K562 (cell line): ENCODE results near the gene LNX2. TPM values are rescaled to one million over a fixed set of nuclear protein-coding genes. Genes with fewer than 3 reads are reported as not detected.

ENCODE experiments used
- ATAC-seq: fragments of 200-7000 bp; cut with Tn5 transposase; 3 replicates; pipeline ENCODE4 v1.9.1; 2020; ENCODE audit warnings: moderate library complexity
- BruUV-seq: library from RNA; stranded (reverse); fragments of 400-500 nt; replicated peaks from 2 replicates; lab custom pipeline; 2021; lab: Mats Ljungman, UMichigan
- CTCF ChIA-PET: fragments of 300-600 bp; formaldehyde crosslinking; extraction: SDS; loops from one replicate; lab custom pipeline; 2021; ENCODE audit warnings: low intra/inter-chr PET ratio; lab: Yijun Ruan, JAX
- POLR2A ChIA-PET: fragments of 300-600, 350-650 bp; sonication (Branson Sonifier 250); formaldehyde crosslinking; extraction: SDS; loops from one replicate; lab custom pipeline; 2021; ENCODE audit warnings: antibody characterized with exemption, inconsistent platforms; lab: Yijun Ruan, JAX
- DNase-seq, 4 experiments: peaks; one replicate each; pipeline versions ENCODE4 v3.0.0 to v3.0.0-alpha.2; 2011 to 2018; ENCODE audit warnings: low spot score in 3 of 4, mixed read lengths in 3 of 4; ENCODE audit errors: extremely low read depth in 1 of 4
- FAIRE-seq: peaks from 2 replicates; lab custom pipeline; 2011; peaks lifted over from hg19 to GRCh38; lab: Jason Lieb, UNC
- H2AFZ ChIP-seq: 2 replicates; pipeline ENCODE4 v1.6.0; 2011; ENCODE audit warnings: low read depth, low read length, control low read depth, inconsistent platforms
- H3K27ac ChIP-seq: fragments of 200-600 bp; 3 replicates; pipeline ENCODE4 v1.8.0; 2011; ENCODE audit warnings: low read depth, mild to moderate bottlenecking, control low read depth, inconsistent platforms, low read length, moderate library complexity, mixed read lengths; ENCODE audit errors: extremely low read depth
- H3K27me3 ChIP-seq, 2 experiments: fragments of 300-600 bp in 1 of 2; 2 replicates in 1 of 2; 3 replicates in 1 of 2; pipeline versions ENCODE4 v1.6.0 to v1.8.0; 2011; ENCODE audit warnings: inconsistent platforms in 2 of 2, low read length in 2 of 2, mild to moderate bottlenecking in 1 of 2, mixed read lengths in 1 of 2, moderate library complexity in 1 of 2; ENCODE audit not compliant: control insufficient read depth in 2 of 2, insufficient read depth in 2 of 2
- H3K36me3 ChIP-seq: fragments of 300-600 bp; 3 replicates; pipeline ENCODE4 v1.8.0; 2011; ENCODE audit warnings: mild to moderate bottlenecking, low read length, inconsistent platforms; ENCODE audit not compliant: control insufficient read depth, insufficient read depth
- H3K4me1 ChIP-seq, 2 experiments: fragments of 200-600 bp in 1 of 2; replicated peaks in 1 of 2; 2 replicates in 1 of 2; 3 replicates in 1 of 2; pipeline versions ENCODE4 v1.5.1 to v1.8.0; 2011; ENCODE audit warnings: inconsistent platforms in 2 of 2, low read length in 2 of 2, mild to moderate bottlenecking in 1 of 2, mixed read lengths in 1 of 2, moderate library complexity in 1 of 2; ENCODE audit not compliant: control insufficient read depth in 2 of 2, insufficient read depth in 2 of 2
- H3K4me2 ChIP-seq: 2 replicates; pipeline ENCODE4 v1.6.1; 2011; ENCODE audit warnings: low read length, control low read depth, inconsistent platforms, mixed read lengths; ENCODE audit not compliant: insufficient read depth
- H3K4me3 ChIP-seq: fragments of 200-600 bp; sonication (generic), shearing (Covaris generic); 2 replicates; pipeline ENCODE4 v1.5.1; 2016; ENCODE audit warnings: control low read depth, inconsistent platforms
- H3K79me2 ChIP-seq: fragments of 200-600 bp; 3 replicates; pipeline ENCODE4 v1.8.0; 2011; ENCODE audit warnings: low read length, inconsistent platforms; ENCODE audit not compliant: control insufficient read depth, insufficient read depth
- H3K9ac ChIP-seq, 2 experiments: 2 replicates each; pipeline versions ENCODE4 v1.6.0 to v1.6.1; 2011; ENCODE audit warnings: low read depth in 2 of 2, low read length in 2 of 2, control low read depth in 1 of 2, inconsistent platforms in 1 of 2, mild to moderate bottlenecking in 1 of 2, mixed read lengths in 1 of 2; ENCODE audit not compliant: insufficient read depth in 1 of 2
- H3K9me1 ChIP-seq: one replicate; pipeline ENCODE4 v1.6.0; 2011; ENCODE audit warnings: inconsistent platforms, mild to moderate bottlenecking, low read length, moderate library complexity; ENCODE audit not compliant: control insufficient read depth, insufficient read depth
- H3K9me3 ChIP-seq: replicated peaks from 2 replicates; pipeline ENCODE4 v1.5.1; 2011; ENCODE audit warnings: low read depth, low read length, inconsistent platforms; ENCODE audit not compliant: control insufficient read depth, insufficient read depth
- H4K20me1 ChIP-seq: replicated peaks from 2 replicates; pipeline ENCODE4 v1.6.1; 2011; ENCODE audit warnings: low read length, inconsistent platforms, mixed read lengths; ENCODE audit not compliant: control insufficient read depth, insufficient read depth
- RFX7 ChIP-seq: fragments of 250-450 bp; sonication (Bioruptor Pico); IDR thresholded peaks from 2 replicates; pipeline ENCODE4 v1.5.1; 2021; ENCODE audit warnings: mild to moderate bottlenecking
- ZFP30 ChIP-seq: fragments of 250-450 bp; sonication (Bioruptor Pico); IDR thresholded peaks from 2 replicates; pipeline ENCODE4 v1.8.0; 2022; ENCODE audit warnings: moderate library complexity, mild to moderate bottlenecking, inconsistent platforms, borderline replicate concordance
- WGBS: fragments of 100-300 bp; shearing (Covaris generic); methylation state at CpG from one replicate; pipeline ENCODE4 v1.1.6; 2016; ENCODE audit warnings: low coverage, mixed read lengths; ENCODE audit not compliant: insufficient coverage; ENCODE audit errors: missing lambda C conversion rate; 5-methylcytosine and 5-hydroxymethylcytosine counted together
- in situ Hi-C: fragments of 300-500 bp; cut with MboI; formaldehyde crosslinking; loops from 4 replicates; pipeline ENCODE4 v1.15.0; 2018; ENCODE audit warnings: inconsistent platforms, mixed read lengths
- intact Hi-C: fragments of 100-400 bp; cut with micrococcal nuclease; formaldehyde crosslinking; loops from 2 replicates; pipeline ENCODE4 v1.14.2; 2022
- polyA plus RNA-seq, 8 experiments: library from polyadenylated mRNA; depleted of rRNA in 4 of 8; stranded (reverse) in 5 of 8; unstranded in 3 of 8; fragments of >200 nt; fragmentation: Nextera tagmentation in 2 of 8; fragmentation: Illumina TruSeq in 1 of 8; extraction: Ambion mirVana in 2 of 8; extraction: Trizol in 1 of 8; gene quantifications; 2 replicates each; pipeline versions ENCODE4 v1.2.1 to v1.2.3, GENCODE V29; 2011 to 2014; ENCODE audit warnings: inconsistent platforms in 1 of 8, missing spikeins in 1 of 8
- total RNA-seq, 7 experiments: library from RNA; depleted of rRNA in 6 of 7; stranded (reverse); fragments of >200 nt in 6 of 7; fragmentation: Illumina TruSeq in 2 of 7; extraction: Trizol in 2 of 7; gene quantifications; 2 replicates each; pipeline versions ENCODE4 v1.2.1 to v1.2.3, GENCODE V29; 2011 to 2021; ENCODE audit warnings: low replicate concordance in 1 of 7
- TF ChIP-seq, protein P1 (sequence below): fragments of 250-450 bp; sonication (Bioruptor Pico); IDR thresholded peaks from 2 replicates; pipeline ENCODE4 v1.4.0; 2020
- TF ChIP-seq, protein P2 (sequence below): sonication (generic); formaldehyde crosslinking; IDR thresholded peaks from 2 replicates; pipeline ENCODE4 v1.8.1; 2023; ENCODE audit warnings: mild to moderate bottlenecking, missing genetic modification reagents

Gene LNX2
- total and polyA plus RNA-seq, 9 of the 15 experiments (the other 6 are each of a cell fraction or from before 2014, with no cell fraction given) = 1.5 to 5.5 (median 4.0) TPM

DNA sequence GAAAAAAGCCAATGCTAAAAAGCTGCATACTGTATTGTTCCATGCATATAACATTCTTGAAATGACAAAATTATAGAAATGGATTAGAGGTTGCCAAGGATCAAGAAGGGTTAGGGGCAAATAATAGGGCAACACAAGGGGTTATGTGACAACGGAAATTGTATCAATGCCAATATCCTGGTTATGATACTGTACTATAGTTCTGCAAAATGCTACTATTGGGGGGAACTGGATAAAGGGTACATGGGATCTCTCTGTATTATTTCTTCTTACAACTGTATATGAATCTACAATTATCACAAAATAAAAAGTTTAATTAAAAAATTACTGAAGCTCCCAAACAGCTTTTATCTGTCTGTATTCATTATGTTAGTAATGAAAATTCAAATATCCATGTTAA is 31.9 kb downstream of the LNX2 start:
- H3K36me3 ChIP-seq = no peaks in the 10 kb centered on the region

More for the DNA sequence above, 31.9 kb downstream of the LNX2 start:
- no peak overlapping the region for H3K27ac ChIP-seq
- no peak for ATAC-seq
- H3K79me2 ChIP-seq = no peaks in the 10 kb centered on the region
- TF ChIP-seq, protein P1, sequence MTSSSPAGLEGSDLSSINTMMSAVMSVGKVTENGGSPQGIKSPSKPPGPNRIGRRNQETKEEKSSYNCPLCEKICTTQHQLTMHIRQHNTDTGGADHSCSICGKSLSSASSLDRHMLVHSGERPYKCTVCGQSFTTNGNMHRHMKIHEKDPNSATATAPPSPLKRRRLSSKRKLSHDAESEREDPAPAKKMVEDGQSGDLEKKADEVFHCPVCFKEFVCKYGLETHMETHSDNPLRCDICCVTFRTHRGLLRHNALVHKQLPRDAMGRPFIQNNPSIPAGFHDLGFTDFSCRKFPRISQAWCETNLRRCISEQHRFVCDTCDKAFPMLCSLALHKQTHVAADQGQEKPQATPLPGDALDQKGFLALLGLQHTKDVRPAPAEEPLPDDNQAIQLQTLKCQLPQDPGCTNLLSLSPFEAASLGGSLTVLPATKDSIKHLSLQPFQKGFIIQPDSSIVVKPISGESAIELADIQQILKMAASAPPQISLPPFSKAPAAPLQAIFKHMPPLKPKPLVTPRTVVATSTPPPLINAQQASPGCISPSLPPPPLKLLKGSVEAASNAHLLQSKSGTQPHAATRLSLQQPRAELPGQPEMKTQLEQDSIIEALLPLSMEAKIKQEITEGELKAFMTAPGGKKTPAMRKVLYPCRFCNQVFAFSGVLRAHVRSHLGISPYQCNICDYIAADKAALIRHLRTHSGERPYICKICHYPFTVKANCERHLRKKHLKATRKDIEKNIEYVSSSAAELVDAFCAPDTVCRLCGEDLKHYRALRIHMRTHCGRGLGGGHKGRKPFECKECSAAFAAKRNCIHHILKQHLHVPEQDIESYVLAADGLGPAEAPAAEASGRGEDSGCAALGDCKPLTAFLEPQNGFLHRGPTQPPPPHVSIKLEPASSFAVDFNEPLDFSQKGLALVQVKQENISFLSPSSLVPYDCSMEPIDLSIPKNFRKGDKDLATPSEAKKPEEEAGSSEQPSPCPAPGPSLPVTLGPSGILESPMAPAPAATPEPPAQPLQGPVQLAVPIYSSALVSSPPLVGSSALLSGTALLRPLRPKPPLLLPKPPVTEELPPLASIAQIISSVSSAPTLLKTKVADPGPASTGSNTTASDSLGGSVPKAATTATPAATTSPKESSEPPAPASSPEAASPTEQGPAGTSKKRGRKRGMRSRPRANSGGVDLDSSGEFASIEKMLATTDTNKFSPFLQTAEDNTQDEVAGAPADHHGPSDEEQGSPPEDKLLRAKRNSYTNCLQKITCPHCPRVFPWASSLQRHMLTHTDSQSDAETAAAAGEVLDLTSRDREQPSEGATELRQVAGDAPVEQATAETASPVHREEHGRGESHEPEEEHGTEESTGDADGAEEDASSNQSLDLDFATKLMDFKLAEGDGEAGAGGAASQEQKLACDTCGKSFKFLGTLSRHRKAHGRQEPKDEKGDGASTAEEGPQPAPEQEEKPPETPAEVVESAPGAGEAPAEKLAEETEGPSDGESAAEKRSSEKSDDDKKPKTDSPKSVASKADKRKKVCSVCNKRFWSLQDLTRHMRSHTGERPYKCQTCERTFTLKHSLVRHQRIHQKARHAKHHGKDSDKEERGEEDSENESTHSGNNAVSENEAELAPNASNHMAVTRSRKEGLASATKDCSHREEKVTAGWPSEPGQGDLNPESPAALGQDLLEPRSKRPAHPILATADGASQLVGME (CRISPR knock-in tag) = no peak
- TF ChIP-seq, protein P2, sequence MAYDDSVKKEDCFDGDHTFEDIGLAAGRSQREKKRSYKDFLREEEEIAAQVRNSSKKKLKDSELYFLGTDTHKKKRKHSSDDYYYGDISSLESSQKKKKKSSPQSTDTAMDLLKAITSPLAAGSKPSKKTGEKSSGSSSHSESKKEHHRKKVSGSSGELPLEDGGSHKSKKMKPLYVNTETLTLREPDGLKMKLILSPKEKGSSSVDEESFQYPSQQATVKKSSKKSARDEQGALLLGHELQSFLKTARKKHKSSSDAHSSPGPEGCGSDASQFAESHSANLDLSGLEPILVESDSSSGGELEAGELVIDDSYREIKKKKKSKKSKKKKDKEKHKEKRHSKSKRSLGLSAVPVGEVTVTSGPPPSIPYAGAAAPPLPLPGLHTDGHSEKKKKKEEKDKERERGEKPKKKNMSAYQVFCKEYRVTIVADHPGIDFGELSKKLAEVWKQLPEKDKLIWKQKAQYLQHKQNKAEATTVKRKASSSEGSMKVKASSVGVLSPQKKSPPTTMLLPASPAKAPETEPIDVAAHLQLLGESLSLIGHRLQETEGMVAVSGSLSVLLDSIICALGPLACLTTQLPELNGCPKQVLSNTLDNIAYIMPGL (CRISPR knock-in tag) = no peak
- TF ChIP-seq RFX7 (CRISPR knock-in tag) (no peak), ZFP30 (CRISPR knock-in tag) (no peak)
- no peak overlapping the region for H3K4me2 ChIP-seq
- BruUV-seq = no TSS peak
- ChIA-PET POLR2A (no interaction called here), CTCF (no interaction called here)
- no peak overlapping the region for H3K9ac ChIP-seq
- no peaks in the 10 kb centered on the region for H3K27me3 ChIP-seq
- no peaks in the 10 kb centered on the region for H4K20me1 ChIP-seq
- no peak for DNase-seq
- no peak for FAIRE-seq
- no peaks in the 10 kb centered on the region for H3K4me1 ChIP-seq
- no peaks in the 10 kb centered on the region for H3K9me1 ChIP-seq
- H2AFZ ChIP-seq = no peak overlapping the region
- in situ Hi-C loops (no loop called here), intact Hi-C loops (no loop called here)
- H3K4me3 ChIP-seq = no peak overlapping the region
- WGBS = 80% methylated on average over 1 of the region's 1 CpG
- no peaks in the 10 kb centered on the region for H3K9me3 ChIP-seq
